ENCODE measurements around the gene COPS7A. TPM values are rescaled to one million over a fixed set of nuclear protein-coding genes. Genes with fewer than 3 reads are reported as not detected.

COPS7A gene
- total and polyA plus RNA-seq, 9 of the 15 experiments (the other 6 are each of a cell fraction or from before 2014, with no cell fraction given): 12.7 to 36.0 (median 24.3) TPM

DNA sequence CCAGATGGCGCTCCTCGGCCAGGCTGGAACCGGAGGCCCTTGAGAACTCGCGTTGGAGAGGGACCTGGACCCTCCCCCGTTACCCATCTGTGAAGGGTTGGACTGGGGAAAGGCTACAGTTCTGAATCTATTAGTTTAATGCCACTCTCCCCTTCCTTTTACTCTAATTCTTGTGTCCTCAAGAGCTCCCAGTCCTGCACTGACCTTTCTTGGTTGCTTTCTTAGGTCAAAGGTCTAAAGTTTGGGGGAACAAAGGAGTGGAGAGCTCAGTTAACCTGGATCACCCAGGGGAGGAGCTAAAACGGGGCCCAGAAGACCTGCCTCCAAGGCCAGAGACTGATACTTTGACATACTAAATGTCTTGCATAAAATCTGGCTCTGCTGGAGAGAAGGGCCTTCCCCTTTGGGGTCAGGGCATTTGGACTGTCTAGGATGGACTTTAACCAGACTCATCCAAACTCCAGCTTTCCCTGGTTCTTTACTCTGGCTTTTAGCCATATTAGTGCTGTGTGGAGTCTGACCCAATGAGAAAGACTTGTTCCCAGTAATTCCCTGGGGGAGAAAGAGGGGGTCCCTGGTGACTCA is 30.0 kb downstream of the COPS7A start (continued):
- TF ChIP-seq RB1 (IDR thresholded peaks at IDR 0.05; ENCODE audit: low read depth) (0 out of 2 replicates have a peak, but pooled peaks have one; percentile 48), KDM4B (IDR thresholded peaks at IDR 0.05; ENCODE audit: borderline replicate concordance in 2 of 2, low read depth in 1 of 2) (no peak), GABPB1 (CRISPR knock-in tag; IDR thresholded peaks at IDR 0.05) (no peak), RNF2 (IDR thresholded peaks at IDR 0.05) (no peak), NR2F6 (CRISPR knock-in tag; IDR thresholded peaks at IDR 0.05) (no peak), ZNF696 (CRISPR knock-in tag; conservative IDR thresholded peaks at IDR 0.05) (no peak), POLR2G (IDR thresholded peaks at IDR 0.05; ENCODE audit: low read depth, low read length) (no peak), SIN3B (IDR thresholded peaks at IDR 0.05; ENCODE audit: low read depth) (no peak), BCL6 (CRISPR knock-in tag; IDR thresholded peaks at IDR 0.05) (no peak), ZNF347 (CRISPR knock-in tag; IDR thresholded peaks at IDR 0.05; ENCODE audit: low read depth) (no peak), PRMT5 (CRISPR knock-in tag; IDR thresholded peaks at IDR 0.05) (no peak), ZNF561 (CRISPR knock-in tag; conservative IDR thresholded peaks at IDR 0.05) (no peak), MEF2D (tag; conservative IDR thresholded peaks at IDR 0.05; ENCODE audit: low read depth) (no peak), NFATC3 (IDR thresholded peaks at IDR 0.05) (no peak), NR2C1 (IDR thresholded peaks at IDR 0.05) (no peak), NR2C1 (tag; IDR thresholded peaks at IDR 0.05) (peak; percentile 49), RBM14 (IDR thresholded peaks at IDR 0.05; ENCODE audit: borderline replicate concordance, insufficient read depth, low read depth, low read length) (no peak), ZNF133 (CRISPR knock-in tag; IDR thresholded peaks at IDR 0.05) (no peak), POLR2AphosphoS2 (IDR thresholded peaks at IDR 0.05; ENCODE audit: low read length) (no peak), DIDO1 (tag; IDR thresholded peaks at IDR 0.05; ENCODE audit: low read depth) (no peak), MBD2 (IDR thresholded peaks at IDR 0.05; ENCODE audit: borderline replicate concordance, low read depth) (no peak), SRF (CRISPR knock-in tag; IDR thresholded peaks at IDR 0.05) (no peak)
- TF ChIP-seq, protein P1, sequence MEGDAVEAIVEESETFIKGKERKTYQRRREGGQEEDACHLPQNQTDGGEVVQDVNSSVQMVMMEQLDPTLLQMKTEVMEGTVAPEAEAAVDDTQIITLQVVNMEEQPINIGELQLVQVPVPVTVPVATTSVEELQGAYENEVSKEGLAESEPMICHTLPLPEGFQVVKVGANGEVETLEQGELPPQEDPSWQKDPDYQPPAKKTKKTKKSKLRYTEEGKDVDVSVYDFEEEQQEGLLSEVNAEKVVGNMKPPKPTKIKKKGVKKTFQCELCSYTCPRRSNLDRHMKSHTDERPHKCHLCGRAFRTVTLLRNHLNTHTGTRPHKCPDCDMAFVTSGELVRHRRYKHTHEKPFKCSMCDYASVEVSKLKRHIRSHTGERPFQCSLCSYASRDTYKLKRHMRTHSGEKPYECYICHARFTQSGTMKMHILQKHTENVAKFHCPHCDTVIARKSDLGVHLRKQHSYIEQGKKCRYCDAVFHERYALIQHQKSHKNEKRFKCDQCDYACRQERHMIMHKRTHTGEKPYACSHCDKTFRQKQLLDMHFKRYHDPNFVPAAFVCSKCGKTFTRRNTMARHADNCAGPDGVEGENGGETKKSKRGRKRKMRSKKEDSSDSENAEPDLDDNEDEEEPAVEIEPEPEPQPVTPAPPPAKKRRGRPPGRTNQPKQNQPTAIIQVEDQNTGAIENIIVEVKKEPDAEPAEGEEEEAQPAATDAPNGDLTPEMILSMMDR (IDR thresholded peaks at IDR 0.05 in 2 of 3, conservative IDR thresholded peaks at IDR 0.05 in 1 of 3; ENCODE audit: insufficient read depth in 2 of 3, low read depth in 1 of 3, low read length in 3 of 3): peak in 2 of 3 experiments; percentile 89 to 95; a peak in 3 of 6 replicates
- TF ChIP-seq, protein P2, sequence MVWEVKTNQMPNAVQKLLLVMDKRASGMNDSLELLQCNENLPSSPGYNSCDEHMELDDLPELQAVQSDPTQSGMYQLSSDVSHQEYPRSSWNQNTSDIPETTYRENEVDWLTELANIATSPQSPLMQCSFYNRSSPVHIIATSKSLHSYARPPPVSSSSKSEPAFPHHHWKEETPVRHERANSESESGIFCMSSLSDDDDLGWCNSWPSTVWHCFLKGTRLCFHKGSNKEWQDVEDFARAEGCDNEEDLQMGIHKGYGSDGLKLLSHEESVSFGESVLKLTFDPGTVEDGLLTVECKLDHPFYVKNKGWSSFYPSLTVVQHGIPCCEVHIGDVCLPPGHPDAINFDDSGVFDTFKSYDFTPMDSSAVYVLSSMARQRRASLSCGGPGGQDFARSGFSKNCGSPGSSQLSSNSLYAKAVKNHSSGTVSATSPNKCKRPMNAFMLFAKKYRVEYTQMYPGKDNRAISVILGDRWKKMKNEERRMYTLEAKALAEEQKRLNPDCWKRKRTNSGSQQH (CRISPR knock-in tag; IDR thresholded peaks at IDR 0.05): no peak

All from K562 (cell line).